HUES6 (cell line): ENCODE data around the gene ITPR1.

Experiments
- H3K27ac ChIP-seq: 2 replicates; pipeline ENCODE4 v1.7.0; 2013; ENCODE audit warnings: low read depth, mild to moderate bottlenecking, low read length, inconsistent platforms
- H3K27me3 ChIP-seq: 2 replicates; pipeline ENCODE4 v1.6.1; 2013; ENCODE audit warnings: low read length; ENCODE audit not compliant: control insufficient read depth, insufficient read depth
- H3K36me3 ChIP-seq: 2 replicates; pipeline ENCODE4 v1.6.1; 2013; ENCODE audit warnings: low read length; ENCODE audit not compliant: control insufficient read depth, insufficient read depth
- H3K4me1 ChIP-seq: 2 replicates; pipeline ENCODE4 v1.6.1; 2013; ENCODE audit warnings: low read length; ENCODE audit not compliant: control insufficient read depth, insufficient read depth
- H3K4me3 ChIP-seq: 2 replicates; pipeline ENCODE4 v1.5.1; 2013; ENCODE audit warnings: low read depth, low read length
- H3K9ac ChIP-seq: one replicate; pipeline ENCODE4 v1.6.1; 2013; ENCODE audit warnings: mild to moderate bottlenecking, low read length
- H3K9me3 ChIP-seq: 2 replicates; pipeline ENCODE4 v1.6.1; 2013; ENCODE audit warnings: low read depth, low read length; ENCODE audit not compliant: control insufficient read depth, insufficient read depth

The ITPR1 gene

GRCh38 chr3:4680871-4681300 lies 187.7 kb downstream of the ITPR1 start:
- Histone ChIP-seq H3K27me3 (no peaks in the 10 kb centered on the region), H3K9me3 (no peaks in the 10 kb centered on the region), H3K36me3 (no peaks in the 10 kb centered on the region; the same call in 1 of the 2 replicates), H3K4me3 (no peak overlapping the region), H3K4me1 (0 out of 2 replicates have a peak, but pooled peaks cover 3% of the 10 kb centered on the region), H3K9ac (no peak overlapping the region), H3K27ac (no peak overlapping the region)

GRCh38 chr3:4681301-4681700 lies 188.2 kb downstream of the ITPR1 start:
- Histone ChIP-seq H3K4me1 (0 out of 2 replicates have a peak, but pooled peaks cover 3% of the 10 kb centered on the region), H3K27me3 (no peaks in the 10 kb centered on the region), H3K9me3 (no peaks in the 10 kb centered on the region), H3K4me3 (no peak overlapping the region), H3K9ac (no peak overlapping the region), H3K36me3 (no peaks in the 10 kb centered on the region; the same call in 1 of the 2 replicates), H3K27ac (no peak overlapping the region)

- H3K4me1 ChIP-seq: peaks cover 8% of the 10 kb centered on the region; the same call in 1 of the 2 replicates
- no peaks in the 10 kb centered on the region; the same call in 1 of the 2 replicates for H3K36me3 ChIP-seq
- no peak overlapping the region for H3K9ac ChIP-seq
- no peak overlapping the region for H3K4me3 ChIP-seq
- H3K9me3 ChIP-seq: peaks cover under 1% of the 10 kb centered on the region; the same call in 1 of the 2 replicates
- no peak overlapping the region for H3K27ac ChIP-seq
- H3K27me3 ChIP-seq: no peaks in the 10 kb centered on the region
Observed at GRCh38 chr3:4684117-4684516, 191.0 kb downstream of the ITPR1 start.

- H3K36me3 ChIP-seq: no peaks in the 10 kb centered on the region; the same call in 1 of the 2 replicates
- H3K9ac ChIP-seq: no peak overlapping the region
- peaks cover 8% of the 10 kb centered on the region; the same call in 1 of the 2 replicates for H3K4me1 ChIP-seq
- H3K27me3 ChIP-seq: no peaks in the 10 kb centered on the region
- H3K4me3 ChIP-seq: no peak overlapping the region
- peaks cover 4% of the 10 kb centered on the region; the same call in 1 of the 2 replicates for H3K9me3 ChIP-seq
- H3K27ac ChIP-seq: no peak overlapping the region
Observed at GRCh38 chr3:4684976-4685375, 191.8 kb downstream of the ITPR1 start.

GRCh38 chr3:4685673-4686345 lies 192.7 kb downstream of the ITPR1 start:
- H3K4me3 ChIP-seq: no peak overlapping the region
- H3K27ac ChIP-seq: no peak overlapping the region
- no peak overlapping the region for H3K9ac ChIP-seq
- H3K9me3 ChIP-seq: peaks cover 11% of the 10 kb centered on the region; the same call in 1 of the 2 replicates
- H3K36me3 ChIP-seq: no peaks in the 10 kb centered on the region; the same call in 1 of the 2 replicates
- H3K27me3 ChIP-seq: no peaks in the 10 kb centered on the region
- peaks cover 8% of the 10 kb centered on the region; the same call in 1 of the 2 replicates for H3K4me1 ChIP-seq

GRCh38 chr3:4686619-4687018 lies 193.5 kb downstream of the ITPR1 start:
- no peak overlapping the region for H3K9ac ChIP-seq
- peaks cover 13% of the 10 kb centered on the region; the same call in 1 of the 2 replicates for H3K9me3 ChIP-seq
- no peaks in the 10 kb centered on the region for H3K27me3 ChIP-seq
- H3K36me3 ChIP-seq: no peaks in the 10 kb centered on the region; the same call in 1 of the 2 replicates
- peaks cover 4% of the 10 kb centered on the region; the same call in 1 of the 2 replicates for H3K4me1 ChIP-seq
- H3K4me3 ChIP-seq: no peak overlapping the region
- no peak overlapping the region for H3K27ac ChIP-seq

GRCh38 chr3:4687167-4687566 lies 194.0 kb downstream of the ITPR1 start:
- Histone ChIP-seq H3K36me3 (no peaks in the 10 kb centered on the region; the same call in 1 of the 2 replicates), H3K27me3 (no peaks in the 10 kb centered on the region), H3K27ac (no peak overlapping the region)

GRCh38 chr3:4687596-4687995 lies 194.4 kb downstream of the ITPR1 start:
- peaks cover 13% of the 10 kb centered on the region; the same call in 1 of the 2 replicates for H3K9me3 ChIP-seq

More at GRCh38 chr3:4687167-4687566, 194.0 kb downstream of the ITPR1 start:
- Histone ChIP-seq H3K4me3 (no peak overlapping the region), H3K9me3 (peaks cover 13% of the 10 kb centered on the region; the same call in 1 of the 2 replicates), H3K9ac (no peak overlapping the region), H3K4me1 (peaks cover 4% of the 10 kb centered on the region; the same call in 1 of the 2 replicates)

GRCh38 chr3:4688411-4688810 lies 195.3 kb downstream of the ITPR1 start:
- H3K9me3 ChIP-seq: peaks cover 13% of the 10 kb centered on the region; the same call in 1 of the 2 replicates
- H3K27me3 ChIP-seq: no peaks in the 10 kb centered on the region
- peaks cover 4% of the 10 kb centered on the region; the same call in 1 of the 2 replicates for H3K4me1 ChIP-seq
- no peak overlapping the region for H3K27ac ChIP-seq
- H3K4me3 ChIP-seq: no peak overlapping the region
- no peak overlapping the region for H3K9ac ChIP-seq
- H3K36me3 ChIP-seq: no peaks in the 10 kb centered on the region; the same call in 1 of the 2 replicates

More at GRCh38 chr3:4687596-4687995, 194.4 kb downstream of the ITPR1 start:
- Histone ChIP-seq H3K4me3 (no peak overlapping the region), H3K4me1 (peaks cover 4% of the 10 kb centered on the region; the same call in 1 of the 2 replicates), H3K27me3 (no peaks in the 10 kb centered on the region), H3K9ac (no peak overlapping the region), H3K36me3 (no peaks in the 10 kb centered on the region; the same call in 1 of the 2 replicates), H3K27ac (no peak overlapping the region)

GRCh38 chr3:4689021-4689420 lies 195.9 kb downstream of the ITPR1 start:
- H3K27ac ChIP-seq: no peak overlapping the region

GRCh38 chr3:4690277-4690676 lies 197.1 kb downstream of the ITPR1 start:
- no peaks in the 10 kb centered on the region for H3K27me3 ChIP-seq
- peaks cover 4% of the 10 kb centered on the region; the same call in 1 of the 2 replicates for H3K4me1 ChIP-seq
- H3K27ac ChIP-seq: no peak overlapping the region
- H3K9ac ChIP-seq: no peak overlapping the region
- H3K4me3 ChIP-seq: no peak overlapping the region
- H3K9me3 ChIP-seq: peaks cover 13% of the 10 kb centered on the region; the same call in 1 of the 2 replicates
- no peaks in the 10 kb centered on the region; the same call in 1 of the 2 replicates for H3K36me3 ChIP-seq

More at GRCh38 chr3:4689021-4689420, 195.9 kb downstream of the ITPR1 start:
- no peak overlapping the region for H3K9ac ChIP-seq
- no peaks in the 10 kb centered on the region; the same call in 1 of the 2 replicates for H3K36me3 ChIP-seq
- peaks cover 13% of the 10 kb centered on the region; the same call in 1 of the 2 replicates for H3K9me3 ChIP-seq
- no peaks in the 10 kb centered on the region for H3K27me3 ChIP-seq
- H3K4me3 ChIP-seq: no peak overlapping the region
- H3K4me1 ChIP-seq: peaks cover 4% of the 10 kb centered on the region; the same call in 1 of the 2 replicates
